Kidney epithelial cell (primary cell): Measurements from ENCODE around the gene CAMTA1. TPM values are rescaled to one million over a fixed set of nuclear protein-coding genes. Genes with fewer than 3 reads are reported as not detected.

Experiments used
- DNase-seq: peaks from one replicate; pipeline ENCODE4 v3.0.0-alpha.2; 2010; ENCODE audit warnings: low read depth
- H3K27me3 ChIP-seq: 2 replicates; pipeline ENCODE4 v1.6.0; 2011; ENCODE audit warnings: low read length; ENCODE audit not compliant: control insufficient read depth, insufficient read depth
- H3K36me3 ChIP-seq: 2 replicates; pipeline ENCODE4 v1.5.1; 2011; ENCODE audit warnings: low read length; ENCODE audit not compliant: control insufficient read depth, insufficient read depth
- H3K4me3 ChIP-seq: 2 replicates; pipeline ENCODE4 v1.5.1; 2011; ENCODE audit warnings: low read depth, mild to moderate bottlenecking, control low read depth, low read length
- total RNA-seq: library from RNA; depleted of rRNA; stranded (reverse); fragments of >200 nt; gene quantifications from 2 replicates; pipeline ENCODE4 v1.2.3, GENCODE V29; 2015
- TF ChIP-seq, protein P1 (sequence below): IDR thresholded peaks from 2 replicates; pipeline ENCODE4 v1.5.1; 2011; ENCODE audit warnings: mild to moderate bottlenecking, moderate library complexity, low read length, control low read depth, inconsistent platforms; ENCODE audit not compliant: insufficient read depth, poor library complexity, severe bottlenecking

The CAMTA1 gene
- total RNA-seq, 1 donor from 2014 or later, result 76.5 TPM

- Histone ChIP-seq H3K27me3 (peaks cover 3% of the 10 kb centered on the region), H3K36me3 (no peaks in the 10 kb centered on the region), H3K4me3 (no peak overlapping the region)
- no peak for DNase-seq
- TF ChIP-seq, protein P1, sequence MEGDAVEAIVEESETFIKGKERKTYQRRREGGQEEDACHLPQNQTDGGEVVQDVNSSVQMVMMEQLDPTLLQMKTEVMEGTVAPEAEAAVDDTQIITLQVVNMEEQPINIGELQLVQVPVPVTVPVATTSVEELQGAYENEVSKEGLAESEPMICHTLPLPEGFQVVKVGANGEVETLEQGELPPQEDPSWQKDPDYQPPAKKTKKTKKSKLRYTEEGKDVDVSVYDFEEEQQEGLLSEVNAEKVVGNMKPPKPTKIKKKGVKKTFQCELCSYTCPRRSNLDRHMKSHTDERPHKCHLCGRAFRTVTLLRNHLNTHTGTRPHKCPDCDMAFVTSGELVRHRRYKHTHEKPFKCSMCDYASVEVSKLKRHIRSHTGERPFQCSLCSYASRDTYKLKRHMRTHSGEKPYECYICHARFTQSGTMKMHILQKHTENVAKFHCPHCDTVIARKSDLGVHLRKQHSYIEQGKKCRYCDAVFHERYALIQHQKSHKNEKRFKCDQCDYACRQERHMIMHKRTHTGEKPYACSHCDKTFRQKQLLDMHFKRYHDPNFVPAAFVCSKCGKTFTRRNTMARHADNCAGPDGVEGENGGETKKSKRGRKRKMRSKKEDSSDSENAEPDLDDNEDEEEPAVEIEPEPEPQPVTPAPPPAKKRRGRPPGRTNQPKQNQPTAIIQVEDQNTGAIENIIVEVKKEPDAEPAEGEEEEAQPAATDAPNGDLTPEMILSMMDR, result no peak
Measured at GRCh38 chr1:7352364-7352763, 567.1 kb downstream of the CAMTA1 start.

- DNase-seq, result no peak
- Histone ChIP-seq H3K36me3 (no peaks in the 10 kb centered on the region), H3K27me3 (peaks cover 2% of the 10 kb centered on the region), H3K4me3 (no peak overlapping the region)
- TF ChIP-seq, protein P1, result no peak
Measured at GRCh38 chr1:7352974-7353373, 567.7 kb downstream of the CAMTA1 start.

GRCh38 chr1:7355646-7356045, 570.4 kb downstream of the CAMTA1 start:
- no peak for DNase-seq
- no peak overlapping the region for H3K4me3 ChIP-seq
- H3K27me3 ChIP-seq, result no peaks in the 10 kb centered on the region
- H3K36me3 ChIP-seq, result no peaks in the 10 kb centered on the region
- TF ChIP-seq, protein P1, result no peak

GRCh38 chr1:7356079-7356478, 570.8 kb downstream of the CAMTA1 start:
- Histone ChIP-seq H3K27me3 (no peaks in the 10 kb centered on the region), H3K36me3 (no peaks in the 10 kb centered on the region), H3K4me3 (no peak overlapping the region)
- TF ChIP-seq, protein P1, result no peak
- no peak for DNase-seq

DNA sequence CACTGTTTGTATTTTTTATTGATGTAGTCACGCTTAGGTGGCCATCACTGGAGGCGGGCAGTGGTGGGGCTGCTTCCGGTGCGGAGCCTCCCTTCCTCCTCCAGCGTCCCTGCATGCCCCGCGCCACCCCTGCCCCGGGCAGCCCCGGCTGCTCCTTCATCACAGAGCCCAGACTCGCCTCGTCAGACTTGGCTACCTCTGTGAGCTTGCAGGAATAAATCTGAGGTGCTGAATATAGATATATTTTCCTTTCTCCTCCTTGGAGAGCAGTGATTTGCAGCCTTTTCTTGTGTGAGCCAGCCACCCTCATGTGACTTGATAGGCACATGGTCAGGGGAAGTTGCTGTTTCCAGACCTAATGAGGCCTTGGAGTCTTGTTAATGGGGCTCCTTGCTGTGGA, 573.2 kb downstream of the CAMTA1 start:
- H3K4me3 ChIP-seq, result no peak overlapping the region
- TF ChIP-seq, protein P1, result no peak
- no peak for DNase-seq
- H3K27me3 ChIP-seq, result no peaks in the 10 kb centered on the region
- H3K36me3 ChIP-seq, result no peaks in the 10 kb centered on the region

DNA sequence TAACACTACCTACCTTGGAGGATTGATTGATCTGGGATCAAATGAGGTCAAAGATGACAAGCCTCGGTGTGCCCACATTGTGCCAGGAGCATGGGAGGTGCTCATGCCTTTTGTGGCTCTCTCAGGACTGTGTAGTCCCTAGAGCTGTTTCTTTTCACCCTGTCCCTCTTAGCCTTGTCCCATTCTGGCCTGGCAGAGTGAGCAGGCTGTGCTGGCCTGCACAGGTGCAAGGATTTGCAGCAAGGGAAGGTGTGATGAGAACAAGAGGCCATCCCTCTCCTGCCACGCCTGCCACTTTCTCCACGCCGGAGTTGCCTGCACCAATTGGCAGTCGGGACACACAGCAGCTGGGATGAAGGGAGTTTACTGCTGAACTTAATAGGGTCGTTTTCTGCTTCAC, 575.3 kb downstream of the CAMTA1 start:
- no peak for DNase-seq
- Histone ChIP-seq H3K27me3 (no peaks in the 10 kb centered on the region), H3K4me3 (no peak overlapping the region), H3K36me3 (no peaks in the 10 kb centered on the region)
- TF ChIP-seq, protein P1, result no peak
